AG04449 (cell line): Measurements from ENCODE around the gene CDC42BPA.

Experiments used
- CTCF ChIA-PET: fragments of 350-600 bp; formaldehyde crosslinking; extraction: SDS; loops from one replicate; lab custom pipeline; 2021; ENCODE audit warnings: antibody characterized with exemption; lab: Yijun Ruan, JAX
- POLR2A ChIA-PET: fragments of 400-600, 350-600 bp; formaldehyde crosslinking; extraction: SDS; loops from one replicate; lab custom pipeline; 2020; ENCODE audit warnings: antibody characterized with exemption, inconsistent platforms; lab: Yijun Ruan, JAX
- DNase-seq: peaks from one replicate; pipeline ENCODE4 v3.0.0-alpha.2; 2010; ENCODE audit warnings: low read depth, low spot score
- H3K4me3 ChIP-seq: 2 replicates; pipeline ENCODE4 v1.5.1; 2011; ENCODE audit warnings: low read depth, mild to moderate bottlenecking, control low read depth, low read length
- TF ChIP-seq, protein P1 (sequence below): IDR thresholded peaks from one replicate; pipeline ENCODE4 v1.5.1; 2011; ENCODE audit warnings: mild to moderate bottlenecking, moderate library complexity, low read length, control low read depth, inconsistent platforms; ENCODE audit not compliant: insufficient read depth; ENCODE audit errors: missing control alignments

The CDC42BPA gene

DNA sequence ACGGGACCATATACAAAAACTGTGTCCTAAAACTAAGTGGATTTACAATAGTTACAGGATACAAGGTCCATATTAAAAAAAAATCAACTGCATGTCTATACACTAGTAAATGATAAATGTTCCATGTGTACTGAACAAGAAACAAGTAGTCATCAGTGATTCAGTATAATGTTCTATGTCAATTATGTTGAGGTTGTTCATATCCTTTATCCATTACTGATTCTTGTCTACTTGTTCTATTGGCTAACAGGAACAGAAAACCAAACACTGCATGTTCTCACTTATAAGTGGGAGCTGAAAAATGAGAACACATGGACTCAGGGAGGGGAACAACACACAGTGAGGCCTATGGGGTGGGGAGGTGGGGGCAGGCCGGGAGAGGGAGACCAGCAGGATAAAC is 90.5 kb downstream of the CDC42BPA start:
- CTCF ChIA-PET: interaction anchor here (0.8 kb wide), 1 partner anchor 62 kb away, joined by 3 read pairs; no protein-coding TSS in a partner anchor
- no peak overlapping the region for H3K4me3 ChIP-seq
- POLR2A ChIA-PET: no interaction called here
- TF ChIP-seq, protein P1, sequence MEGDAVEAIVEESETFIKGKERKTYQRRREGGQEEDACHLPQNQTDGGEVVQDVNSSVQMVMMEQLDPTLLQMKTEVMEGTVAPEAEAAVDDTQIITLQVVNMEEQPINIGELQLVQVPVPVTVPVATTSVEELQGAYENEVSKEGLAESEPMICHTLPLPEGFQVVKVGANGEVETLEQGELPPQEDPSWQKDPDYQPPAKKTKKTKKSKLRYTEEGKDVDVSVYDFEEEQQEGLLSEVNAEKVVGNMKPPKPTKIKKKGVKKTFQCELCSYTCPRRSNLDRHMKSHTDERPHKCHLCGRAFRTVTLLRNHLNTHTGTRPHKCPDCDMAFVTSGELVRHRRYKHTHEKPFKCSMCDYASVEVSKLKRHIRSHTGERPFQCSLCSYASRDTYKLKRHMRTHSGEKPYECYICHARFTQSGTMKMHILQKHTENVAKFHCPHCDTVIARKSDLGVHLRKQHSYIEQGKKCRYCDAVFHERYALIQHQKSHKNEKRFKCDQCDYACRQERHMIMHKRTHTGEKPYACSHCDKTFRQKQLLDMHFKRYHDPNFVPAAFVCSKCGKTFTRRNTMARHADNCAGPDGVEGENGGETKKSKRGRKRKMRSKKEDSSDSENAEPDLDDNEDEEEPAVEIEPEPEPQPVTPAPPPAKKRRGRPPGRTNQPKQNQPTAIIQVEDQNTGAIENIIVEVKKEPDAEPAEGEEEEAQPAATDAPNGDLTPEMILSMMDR: no peak
- no peak for DNase-seq

DNA sequence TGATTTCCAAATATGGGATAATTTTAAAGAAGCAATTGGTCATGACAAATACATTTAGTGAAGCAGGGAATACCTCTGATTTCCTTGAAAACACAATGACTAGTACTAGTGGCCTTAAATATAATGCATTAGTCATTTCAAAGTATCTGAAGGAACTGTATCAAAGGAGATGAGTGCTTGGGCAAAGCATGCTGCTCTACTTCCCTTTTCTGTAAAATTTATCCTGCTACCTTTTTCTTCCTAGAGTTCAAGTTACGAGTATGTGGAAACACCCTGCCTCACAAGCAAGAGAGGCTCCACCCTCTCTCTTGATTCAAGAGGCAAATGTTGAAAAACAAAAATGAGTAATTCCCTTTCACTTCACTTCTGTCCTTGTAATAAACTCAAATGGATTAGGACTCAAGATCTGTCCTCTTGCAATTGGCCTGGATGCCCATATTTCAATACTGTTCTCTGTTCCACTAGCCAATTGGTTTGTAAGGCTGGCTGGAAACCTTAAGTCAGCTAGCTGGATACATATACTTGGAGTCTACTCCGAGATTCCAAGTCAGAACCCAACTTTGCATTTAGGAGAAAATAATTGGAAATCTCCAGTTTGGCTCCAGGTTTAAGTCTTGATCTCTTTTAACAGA is 92.5 kb downstream of the CDC42BPA start:
- peak; percentile 42 for DNase-seq
- CTCF ChIA-PET: interaction anchor here (0.8 to 1.6 kb wide), 4 partner anchors 8 to 213 kb away, joined by 4 to 8 read pairs (median 4); no protein-coding TSS in a partner anchor
- peak overlapping the region; percentile 13 for H3K4me3 ChIP-seq
- TF ChIP-seq, protein P1: no peak
- POLR2A ChIA-PET: no interaction called here

DNA sequence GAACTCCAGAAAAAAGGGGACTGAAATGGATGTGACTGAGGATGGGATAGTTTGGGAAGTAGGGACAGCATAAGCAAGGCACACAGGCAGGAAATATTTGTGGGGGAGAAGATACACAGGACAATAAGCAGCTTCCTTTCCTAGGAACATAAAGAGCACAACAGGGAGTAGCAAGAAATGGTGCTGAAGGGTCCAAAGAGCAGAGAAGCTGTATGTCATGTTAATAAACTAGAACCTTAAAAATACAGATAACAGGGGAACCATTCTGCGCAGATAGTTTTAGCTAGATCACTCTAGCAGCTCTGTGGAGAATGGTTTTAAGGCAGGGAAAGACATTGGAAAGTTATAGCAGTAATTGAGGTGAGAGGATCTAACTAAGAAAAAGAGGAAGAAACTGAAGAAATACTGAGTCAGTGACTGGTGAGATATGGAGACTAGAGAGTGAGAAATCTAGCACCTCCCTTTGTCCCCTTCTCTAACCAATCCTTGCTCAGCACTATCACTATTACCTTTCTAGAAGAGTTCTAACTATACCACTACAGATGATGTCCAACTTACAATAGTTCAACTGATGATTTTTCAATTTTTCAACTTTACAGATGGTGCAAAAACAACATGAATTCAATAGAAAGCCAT is 95.0 kb downstream of the CDC42BPA start:
- CTCF ChIA-PET: interaction anchor here (1.1 to 1.7 kb wide), 2 partner anchors 10 kb away, joined by 4 to 5 read pairs; no protein-coding TSS in a partner anchor

DNA sequence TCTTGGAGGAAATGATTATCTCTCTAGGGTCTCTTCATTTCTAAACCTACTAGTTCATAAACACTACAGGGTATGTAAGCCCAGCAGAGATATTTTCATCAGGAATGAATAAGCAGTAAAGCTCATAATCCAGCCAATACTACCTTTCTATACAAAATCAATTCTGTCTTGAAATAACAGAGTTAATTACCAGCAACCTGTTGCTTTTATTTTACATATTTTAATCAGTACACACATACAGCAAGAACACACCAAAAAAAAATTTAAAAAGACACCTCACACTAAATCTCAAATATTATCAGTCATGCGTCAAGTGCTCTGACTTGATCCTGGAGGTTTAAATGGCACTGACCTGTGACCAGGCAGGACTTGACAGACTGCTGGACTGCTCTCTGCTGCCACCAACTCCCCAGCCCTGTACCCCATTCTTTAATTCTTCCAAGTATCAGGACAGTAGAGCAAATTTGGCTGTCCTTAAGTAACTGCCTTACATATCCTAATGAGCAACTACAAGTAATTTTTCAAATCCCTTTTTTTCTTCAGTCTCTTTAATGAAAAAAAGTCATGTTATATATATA is 98.5 kb downstream of the CDC42BPA start:
- CTCF ChIA-PET: interaction anchor here (2.6 kb wide), 1 partner anchor 15 kb away, joined by 8 read pairs; no protein-coding TSS in a partner anchor
- POLR2A ChIA-PET: no interaction called here
- no peak for DNase-seq
- H3K4me3 ChIP-seq: no peak overlapping the region
- TF ChIP-seq, protein P1: no peak

More for the DNA sequence above, 95.0 kb downstream of the CDC42BPA start:
- TF ChIP-seq, protein P1: no peak
- DNase-seq: no peak
- POLR2A ChIA-PET: no interaction called here
- H3K4me3 ChIP-seq: no peak overlapping the region

DNA sequence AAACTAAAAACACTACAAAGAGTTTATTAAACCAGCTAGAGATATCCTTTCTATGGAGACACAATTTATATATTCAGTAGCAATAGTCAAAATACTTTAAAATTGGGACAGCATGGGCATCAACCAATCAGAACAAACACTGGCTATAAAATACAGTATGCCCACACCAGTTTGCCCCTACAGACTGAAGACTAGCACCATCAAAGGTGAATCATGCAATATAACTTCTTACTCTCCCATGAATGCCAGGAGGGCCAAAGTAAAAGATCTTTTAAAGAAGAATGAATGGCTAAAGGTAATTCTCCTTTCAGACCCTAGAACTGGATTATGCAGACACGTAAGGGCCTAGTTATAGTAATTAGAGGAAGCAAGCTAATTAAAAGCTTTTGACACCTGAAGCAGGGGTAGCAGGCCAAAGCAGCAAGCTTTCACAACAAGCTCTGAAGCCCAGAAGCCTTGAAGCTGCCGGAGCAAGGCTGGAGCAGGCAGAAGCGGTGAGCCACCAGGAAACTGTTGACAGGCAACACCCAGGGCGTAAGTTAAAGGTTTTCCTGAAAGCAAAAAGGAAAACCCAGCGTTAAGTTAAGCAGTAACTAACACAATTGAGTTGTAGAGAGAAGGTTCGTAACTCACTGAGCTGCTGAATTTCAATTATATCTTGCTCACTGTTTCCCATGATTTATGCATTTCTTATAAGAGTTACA is 99.3 kb downstream of the CDC42BPA start:
- ChIA-PET POLR2A (no interaction called here), CTCF (interaction anchor here (2.6 kb wide), 1 partner anchor 15 kb away, joined by 8 read pairs; no protein-coding TSS in a partner anchor)
- TF ChIP-seq, protein P1: no peak
- H3K4me3 ChIP-seq: no peak overlapping the region
- no peak for DNase-seq
